Nasal cavity respiratory epithelium epithelial cell of viscerocranial mucosa (primary cell): Measurements from ENCODE around the gene DGCR2. TPM values are rescaled to one million over a fixed set of nuclear protein-coding genes. Genes with fewer than 3 reads are reported as not detected.

Experiments used
- total RNA-seq: library from RNA; depleted of rRNA; stranded (reverse); fragments of >200 nt; gene quantifications from 2 replicates; pipeline ENCODE4 v1.2.3, GENCODE V29; 2014

DGCR2 gene, protein sequence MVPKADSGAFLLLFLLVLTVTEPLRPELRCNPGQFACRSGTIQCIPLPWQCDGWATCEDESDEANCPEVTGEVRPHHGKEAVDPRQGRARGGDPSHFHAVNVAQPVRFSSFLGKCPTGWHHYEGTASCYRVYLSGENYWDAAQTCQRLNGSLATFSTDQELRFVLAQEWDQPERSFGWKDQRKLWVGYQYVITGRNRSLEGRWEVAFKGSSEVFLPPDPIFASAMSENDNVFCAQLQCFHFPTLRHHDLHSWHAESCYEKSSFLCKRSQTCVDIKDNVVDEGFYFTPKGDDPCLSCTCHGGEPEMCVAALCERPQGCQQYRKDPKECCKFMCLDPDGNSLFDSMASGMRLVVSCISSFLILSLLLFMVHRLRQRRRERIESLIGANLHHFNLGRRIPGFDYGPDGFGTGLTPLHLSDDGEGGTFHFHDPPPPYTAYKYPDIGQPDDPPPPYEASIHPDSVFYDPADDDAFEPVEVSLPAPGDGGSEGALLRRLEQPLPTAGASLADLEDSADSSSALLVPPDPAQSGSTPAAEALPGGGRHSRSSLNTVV
- 64.9 and 90.3 TPM in 2 replicates for total RNA-seq

DNA sequence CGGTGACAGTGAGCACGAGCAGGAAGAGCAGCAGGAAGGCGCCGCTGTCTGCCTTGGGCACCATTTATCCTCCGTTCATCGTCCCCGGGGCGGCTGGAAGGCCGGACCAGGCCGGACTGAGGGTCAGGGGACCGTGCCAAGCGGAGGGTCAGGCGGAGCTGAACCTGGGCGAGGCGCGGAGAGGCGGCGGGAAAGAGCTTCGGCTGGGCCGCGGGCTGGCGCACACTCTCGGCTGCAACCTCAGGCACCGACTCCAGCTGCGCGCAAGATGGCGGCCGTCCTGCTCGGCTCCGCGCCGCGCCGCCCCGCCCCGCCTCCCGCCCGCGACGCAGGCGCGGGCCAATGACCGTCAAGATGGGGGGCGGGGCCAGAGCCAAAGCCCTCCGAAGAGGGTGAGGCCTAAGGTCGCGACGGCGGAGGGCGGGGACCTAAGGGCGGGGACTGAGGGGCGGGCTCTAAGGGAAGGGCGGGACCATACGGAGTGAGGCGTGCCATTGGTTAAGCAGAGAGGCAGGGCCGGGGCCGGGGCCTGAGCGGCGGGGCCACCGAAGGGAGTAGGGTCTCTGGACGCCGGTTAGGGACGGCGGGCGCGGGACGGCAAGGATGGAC, at the start of gene DGCR2:
DGCR2 (minus strand) TSS at position 270 of the 609 bp plus-strand sequence; CDS start at position 64, 206 bp downstream.

DNA sequence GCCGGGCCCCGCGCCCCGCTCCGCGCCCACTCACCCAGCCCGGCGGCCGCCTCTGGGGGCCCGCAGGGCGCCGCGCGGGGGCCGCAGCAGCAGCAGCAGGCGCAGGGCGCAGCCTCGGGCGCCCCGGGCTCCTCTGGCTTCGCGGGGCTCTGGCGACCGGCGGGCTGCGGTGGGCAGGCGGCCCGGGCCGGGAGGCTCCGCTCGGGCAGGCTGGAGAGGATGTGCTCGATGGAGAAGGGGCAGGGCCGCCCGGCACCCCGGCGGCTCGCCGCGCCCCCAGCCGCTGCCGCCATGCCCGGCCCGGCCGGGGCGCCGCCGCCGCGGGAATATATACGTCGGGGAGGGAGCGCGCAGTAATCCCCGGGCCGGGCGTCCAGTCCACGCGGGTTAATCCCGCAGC, 27.8 kb upstream of the DGCR2 start, which contains the start of gene GSC2:
GSC2 (minus strand) TSS at position 302 of the 400 bp plus-strand sequence; CDS start at position 293, 9 bp downstream.

DNA sequence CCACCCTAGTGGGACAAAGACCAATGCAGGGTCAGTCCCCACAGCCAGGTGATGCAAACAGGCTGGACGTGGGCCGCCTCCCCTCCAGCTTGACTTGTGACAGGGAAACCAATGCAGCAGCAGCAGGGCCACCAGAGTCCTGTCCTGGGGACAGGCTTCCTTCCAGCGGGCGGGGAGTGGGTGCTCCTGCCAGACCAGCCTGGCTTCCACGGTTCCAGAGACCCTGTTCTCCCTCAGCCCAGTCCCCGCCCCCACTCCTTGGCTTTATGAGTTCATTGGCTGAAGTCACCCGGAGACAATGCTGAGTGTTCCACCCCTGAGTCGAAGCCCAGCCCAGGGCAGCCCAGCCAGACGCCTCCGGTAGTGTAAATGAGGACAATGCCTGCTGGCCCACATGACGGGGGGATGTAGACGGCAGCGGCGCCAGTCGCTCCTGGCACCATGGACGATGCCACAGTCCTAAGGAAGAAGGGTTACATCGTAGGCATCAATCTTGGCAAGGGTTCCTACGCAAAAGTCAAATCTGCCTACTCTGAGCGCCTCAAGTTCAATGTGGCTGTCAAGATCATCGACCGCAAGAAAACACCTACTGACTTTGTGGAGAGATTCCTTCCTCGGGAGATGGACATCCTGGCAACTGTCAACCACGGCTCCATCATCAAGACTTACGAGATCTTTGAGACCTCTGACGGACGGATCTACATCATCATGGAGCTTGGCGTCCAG, 8.9 kb upstream of the DGCR2 start, which contains the start of gene TSSK2:
TSSK2 (plus strand) TSS at position 350 of the 726 bp plus-strand sequence; CDS start at position 442, 92 bp downstream.

Other genes starting within 250 kb of the DGCR2 start
- gene DGCR6, start 216.1 kb downstream of the DGCR2 start, total RNA-seq, result 1.00 and 2.1 TPM in 2 replicates
- 6.2 and 9.4 TPM in 2 replicates for gene PRODH, start 186.1 kb downstream of the DGCR2 start, total RNA-seq
- under 0.01 TPM in 1 of 2 replicates, not detected in the other for gene TSSK2, start 8.9 kb upstream of the DGCR2 start, total RNA-seq
- 7.9 and 11.7 TPM in 2 replicates for gene ESS2, start 22.2 kb upstream of the DGCR2 start, total RNA-seq
- gene GSC2, start 27.9 kb upstream of the DGCR2 start, total RNA-seq, result not detected in 2 replicates
- 62.9 and 78.9 TPM in 2 replicates for gene SLC25A1, start 56.3 kb upstream of the DGCR2 start, total RNA-seq
- gene CLTCL1, start 169.3 kb upstream of the DGCR2 start, total RNA-seq, result 8.5 and 26.9 TPM in 2 replicates